GM19438 (cell line): ENCODE results near the gene PITX3.

Experiments
- ATAC-seq: cut with Tn5 transposase; IDR thresholded peaks from one replicate; pipeline ENCODE4 v1.9.1; 2021; ENCODE audit warnings: low read depth; ENCODE audit not compliant: unreplicated experiment

The PITX3 gene

GRCh38 chr10:102241444-102242117, at the start of gene PITX3:
Gene PITX3, minus strand, starts transcription at chr10:102241512. Its CDS starts 9,432 bp downstream, at chr10:102232080.
- ATAC-seq, result peak; percentile 49

GRCh38 chr10:102289840-102290239, 48.5 kb upstream of the PITX3 start:
- no peak for ATAC-seq

- ATAC-seq, result no peak
Measured at GRCh38 chr10:102289356-102289755, 48.0 kb upstream of the PITX3 start.

- ATAC-seq, result no peak
Measured at GRCh38 chr10:102287991-102288390, 46.7 kb upstream of the PITX3 start.

GRCh38 chr10:102287538-102287937, 46.2 kb upstream of the PITX3 start:
- ATAC-seq, result no peak

- ATAC-seq, result no peak
Measured at GRCh38 chr10:102286216-102286615, 44.9 kb upstream of the PITX3 start.

- ATAC-seq, result no peak
Measured at GRCh38 chr10:102285133-102285532, 43.8 kb upstream of the PITX3 start.

- ATAC-seq, result no peak
Measured at GRCh38 chr10:102284531-102284930, 43.2 kb upstream of the PITX3 start.

- ATAC-seq, result no peak
Measured at GRCh38 chr10:102283890-102284289, 42.6 kb upstream of the PITX3 start.

GRCh38 chr10:102283488-102283887, 42.2 kb upstream of the PITX3 start:
- no peak for ATAC-seq

- ATAC-seq, result no peak
Measured at GRCh38 chr10:102281102-102281487, 39.8 kb upstream of the PITX3 start.

GRCh38 chr10:102280397-102281101, 39.2 kb upstream of the PITX3 start:
- ATAC-seq, result no peak

GRCh38 chr10:102279104-102279503, 37.8 kb upstream of the PITX3 start:
- ATAC-seq, result no peak

GRCh38 chr10:102275343-102275742, 34.0 kb upstream of the PITX3 start:
- no peak for ATAC-seq

- ATAC-seq, result no peak
Measured at GRCh38 chr10:102274062-102274461, 32.8 kb upstream of the PITX3 start.

- ATAC-seq, result no peak
Measured at GRCh38 chr10:102269017-102269416, 27.7 kb upstream of the PITX3 start.

GRCh38 chr10:102268375-102268888, 27.1 kb upstream of the PITX3 start:
- ATAC-seq, result no peak

GRCh38 chr10:102267748-102268147, 26.4 kb upstream of the PITX3 start:
- ATAC-seq, result no peak

- no peak for ATAC-seq
Measured at GRCh38 chr10:102266670-102267069, 25.4 kb upstream of the PITX3 start.

GRCh38 chr10:102264371-102264770, 23.1 kb upstream of the PITX3 start:
- ATAC-seq, result no peak

- no peak for ATAC-seq
Measured at GRCh38 chr10:102262744-102263370, 21.5 kb upstream of the PITX3 start.

GRCh38 chr10:102261842-102262241, 20.5 kb upstream of the PITX3 start:
- no peak for ATAC-seq
